GM21390 (cell line): ENCODE measurements around the gene HERPUD2.
"Not testable (repeated sequence)": the region's sequence is repeated elsewhere in the genome, so short reads cannot be mapped to it uniquely, and the experiment has no call there.

Experiments
- ATAC-seq: cut with Tn5 transposase; IDR thresholded peaks from one replicate; pipeline ENCODE4 v1.9.1; 2021; ENCODE audit not compliant: unreplicated experiment

HERPUD2 gene

GRCh38 chr7:35714862-35715261 lies 19.9 kb upstream of the HERPUD2 start:
- ATAC-seq: no peak

- no peak for ATAC-seq
Observed at GRCh38 chr7:35714407-35714806, 19.5 kb upstream of the HERPUD2 start.

GRCh38 chr7:35712563-35713226 lies 17.8 kb upstream of the HERPUD2 start:
- ATAC-seq: no peak

- no peak for ATAC-seq
Observed at GRCh38 chr7:35707422-35707821, 12.5 kb upstream of the HERPUD2 start.

- no peak for ATAC-seq
Observed at GRCh38 chr7:35705932-35706461, 11.1 kb upstream of the HERPUD2 start.

- no peak for ATAC-seq
Observed at GRCh38 chr7:35704261-35704660, 9.3 kb upstream of the HERPUD2 start.

GRCh38 chr7:35702541-35702940 lies 7.6 kb upstream of the HERPUD2 start:
- no peak for ATAC-seq

GRCh38 chr7:35701287-35701900 lies 6.5 kb upstream of the HERPUD2 start:
- peak; percentile 73 for ATAC-seq

GRCh38 chr7:35700865-35701264 lies 5.9 kb upstream of the HERPUD2 start:
- no peak for ATAC-seq

- ATAC-seq: no peak
Observed at GRCh38 chr7:35700333-35700732, 5.4 kb upstream of the HERPUD2 start.

- ATAC-seq: no peak
Observed at GRCh38 chr7:35699796-35700305, 4.9 kb upstream of the HERPUD2 start.

- not testable (repeated sequence) for ATAC-seq
Observed at GRCh38 chr7:35698382-35698781, 3.4 kb upstream of the HERPUD2 start.

- no peak for ATAC-seq
Observed at GRCh38 chr7:35697414-35698175, 2.7 kb upstream of the HERPUD2 start.

GRCh38 chr7:35695987-35696386 lies 1.1 kb upstream of the HERPUD2 start:
- no peak for ATAC-seq

- no peak for ATAC-seq
Observed at GRCh38 chr7:35695473-35695850, 527 bp upstream of the HERPUD2 start.

- peak; percentile 24 for ATAC-seq
Observed at GRCh38 chr7:35694161-35694783, 663 bp downstream of the HERPUD2 start.

GRCh38 chr7:35691827-35692307 lies 3.1 kb downstream of the HERPUD2 start:
- ATAC-seq: no peak

- ATAC-seq: no peak
Observed at GRCh38 chr7:35691366-35691765, 3.6 kb downstream of the HERPUD2 start.

GRCh38 chr7:35690614-35691013 lies 4.3 kb downstream of the HERPUD2 start:
- not testable (repeated sequence) for ATAC-seq

GRCh38 chr7:35685781-35686180 lies 9.2 kb downstream of the HERPUD2 start:
- ATAC-seq: no peak
